ENCODE results near the gene RBMXL3.

The RBMXL3 gene

GRCh38 chrX:115233497-115234455, 44.6 kb downstream of the RBMXL3 start, which contains the start of gene LRCH2:
Gene LRCH2, minus strand, starts transcription at chrX:115234096. Its CDS starts 55 bp downstream, at chrX:115234041.
- DNase-seq = no peak

GRCh38 chrX:115234461-115234860, 45.3 kb downstream of the RBMXL3 start:
- DNase-seq = no peak

GRCh38 chrX:115236560-115236959, 47.4 kb downstream of the RBMXL3 start:
- DNase-seq = no peak

- DNase-seq = no peak
These were observed 47.8 kb downstream of the RBMXL3 start for GRCh38 chrX:115237056-115237455.
